Stimulated activated CD8-positive, alpha-beta memory T cell treated with anti-CD3 and anti-CD28 coated beads, Interleukin-15, amount 100 ng/mL, for 1 hour (primary cell): Measurements from ENCODE around the gene FGF14.
"Not testable (repeated sequence)": the region's sequence is repeated elsewhere in the genome, so short reads cannot be mapped to it uniquely, and the experiment has no call there.

Experiments used
- DNase-seq: peaks from one replicate; pipeline ENCODE4 v3.0.0-alpha.2; 2020; ENCODE audit warnings: low read depth

FGF14 gene

GRCh38 chr13:102040812-102041211 lies 361.0 kb downstream of the FGF14 start:
- no peak for DNase-seq

- no peak for DNase-seq
Observed at GRCh38 chr13:102039264-102039663, 362.6 kb downstream of the FGF14 start.

- DNase-seq: no peak
Observed at GRCh38 chr13:102038787-102039186, 363.1 kb downstream of the FGF14 start.

- DNase-seq: no peak
Observed at GRCh38 chr13:102035969-102036368, 365.9 kb downstream of the FGF14 start.

GRCh38 chr13:102033857-102034331 lies 368.0 kb downstream of the FGF14 start:
- DNase-seq: no peak

- DNase-seq: no peak
Observed at GRCh38 chr13:102033386-102033785, 368.5 kb downstream of the FGF14 start.

GRCh38 chr13:102028868-102029267 lies 373.0 kb downstream of the FGF14 start:
- DNase-seq: no peak

GRCh38 chr13:102028206-102028605 lies 373.6 kb downstream of the FGF14 start:
- no peak for DNase-seq

- no peak for DNase-seq
Observed at GRCh38 chr13:102021777-102022176, 380.1 kb downstream of the FGF14 start.

GRCh38 chr13:102020611-102021216 lies 381.1 kb downstream of the FGF14 start:
- no peak for DNase-seq

GRCh38 chr13:102018716-102019115 lies 383.1 kb downstream of the FGF14 start:
- no peak for DNase-seq

GRCh38 chr13:102017248-102017647 lies 384.6 kb downstream of the FGF14 start:
- no peak for DNase-seq

- DNase-seq: no peak
Observed at GRCh38 chr13:102012299-102013293, 389.3 kb downstream of the FGF14 start.

GRCh38 chr13:102011455-102011854 lies 390.4 kb downstream of the FGF14 start:
- DNase-seq: not testable (repeated sequence)

- no peak for DNase-seq
Observed at GRCh38 chr13:102003848-102004570, 397.8 kb downstream of the FGF14 start.

GRCh38 chr13:102002287-102002686 lies 399.6 kb downstream of the FGF14 start:
- DNase-seq: no peak

GRCh38 chr13:102000764-102001163 lies 401.1 kb downstream of the FGF14 start:
- no peak for DNase-seq

- DNase-seq: no peak
Observed at GRCh38 chr13:101998129-101998528, 403.7 kb downstream of the FGF14 start.

- DNase-seq: no peak
Observed at GRCh38 chr13:101996954-101997353, 404.9 kb downstream of the FGF14 start.

GRCh38 chr13:101989798-101990350 lies 412.0 kb downstream of the FGF14 start:
- DNase-seq: no peak

- no peak for DNase-seq
Observed at GRCh38 chr13:101988140-101988539, 413.7 kb downstream of the FGF14 start.

GRCh38 chr13:101986316-101986715 lies 415.5 kb downstream of the FGF14 start:
- no peak for DNase-seq
